Measurements from ENCODE around the gene GABBR2.

Gene GABBR2

DNA sequence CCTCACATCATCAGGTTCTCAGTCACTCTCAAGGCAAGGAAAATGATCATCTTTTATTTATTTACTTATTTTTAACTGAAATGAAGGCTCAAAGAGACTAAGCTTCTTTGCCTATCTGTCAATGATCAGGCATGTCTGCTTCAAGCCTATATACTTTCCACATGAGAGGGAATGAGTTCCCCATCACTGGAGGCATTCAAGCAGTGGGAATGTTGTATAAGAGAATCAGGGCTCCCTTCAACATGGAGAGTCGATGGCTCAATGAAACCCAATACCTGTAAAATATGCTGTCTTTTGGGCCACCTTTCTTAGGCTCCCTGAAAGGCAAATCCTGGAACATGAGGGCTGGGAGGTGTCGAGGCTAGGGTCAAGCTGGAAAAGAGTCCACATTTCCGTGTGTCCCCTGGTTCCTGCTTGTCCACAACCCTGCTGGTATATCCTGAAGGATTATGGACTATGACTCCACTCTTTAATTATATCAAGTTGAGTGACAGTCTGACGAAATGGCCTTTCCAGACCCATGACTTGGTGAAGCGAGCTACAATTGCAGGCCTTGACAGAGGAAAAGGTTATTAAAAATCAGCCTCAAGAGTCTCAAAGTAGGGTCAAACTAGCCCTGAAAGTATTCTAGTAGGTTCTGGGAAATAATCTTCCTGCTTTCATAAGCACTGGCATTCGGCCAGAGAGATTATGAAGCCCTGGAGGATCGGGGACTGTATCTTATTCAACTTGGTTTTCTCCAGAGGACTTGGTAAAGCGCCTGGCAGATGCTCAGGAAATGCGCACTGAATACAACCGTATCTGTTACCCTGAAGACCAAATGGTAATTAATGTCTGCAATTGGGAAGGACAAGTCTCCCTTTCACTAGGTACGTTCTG, 307.4 kb downstream of the GABBR2 start:
- no peak overlapping the region for H4K12ac ChIP-seq (ENCODE audit: low read depth, low read length)
- no peak overlapping the region for H2BK5ac ChIP-seq (ENCODE audit: low read depth, low read length, poor library complexity)
- H3K18ac ChIP-seq (ENCODE audit: low read length): no peak overlapping the region
- no peak overlapping the region for H4K91ac ChIP-seq (ENCODE audit: low read depth, low read length)
- no peaks in the 10 kb centered on the region for H3K79me1 ChIP-seq (ENCODE audit: low read length)
- no peaks in the 10 kb centered on the region for H3K27me3 ChIP-seq (ENCODE audit: insufficient read depth, low read length)
- DNase-seq: no peak
- no peak overlapping the region for H3K23ac ChIP-seq (ENCODE audit: low read length)
- no peak overlapping the region for H3K27ac ChIP-seq (ENCODE audit: low read depth, low read length)
- no peak overlapping the region for H2AFZ ChIP-seq (ENCODE audit: insufficient read depth, low read length, poor library complexity)
- no peak overlapping the region for H2AK5ac ChIP-seq (ENCODE audit: low read length)
- no peak overlapping the region for H4K8ac ChIP-seq (ENCODE audit: low read depth, low read length)
- H3K36me3 ChIP-seq (ENCODE audit: control insufficient read depth in 1 of 2, insufficient read depth in 2 of 2, low read length in 2 of 2): no peaks in the 10 kb centered on the region
- H3K4ac ChIP-seq (ENCODE audit: low read depth, low read length): no peak overlapping the region
- no CpG with 5 or more reads among the region's 11 CpGs for WGBS (ENCODE audit: extremely low coverage, insufficient coverage, insufficient read length)
- H3K4me3 ChIP-seq (ENCODE audit: low read depth, low read length): no peak overlapping the region
- H3K9me3 ChIP-seq (ENCODE audit: insufficient read depth, low read depth, low read length): peaks cover 5% of the 10 kb centered on the region
- no peaks in the 10 kb centered on the region for H3K79me2 ChIP-seq (ENCODE audit: control insufficient read depth, insufficient read depth, low read length, poor library complexity)
- no peak overlapping the region for H3K9ac ChIP-seq (ENCODE audit: low read length)
- H2BK120ac ChIP-seq (ENCODE audit: insufficient read depth, low read length, poor library complexity): no peak overlapping the region
- H3K14ac ChIP-seq (ENCODE audit: low read length): no peak overlapping the region
- no peaks in the 10 kb centered on the region for H3K4me1 ChIP-seq (ENCODE audit: control insufficient read depth in 1 of 2, insufficient read depth in 2 of 2, low read length in 2 of 2)
- H2BK12ac ChIP-seq (ENCODE audit: low read length): no peak overlapping the region
- H3K4me2 ChIP-seq (ENCODE audit: low read length): no peak overlapping the region

GRCh38 chr9:98399950-98400683, 308.6 kb downstream of the GABBR2 start:
- Histone ChIP-seq H3K4me2 (ENCODE audit: low read length) (no peak overlapping the region), H3K27me3 (ENCODE audit: insufficient read depth, low read length) (no peaks in the 10 kb centered on the region), H3K23ac (ENCODE audit: low read length) (no peak overlapping the region), H3K14ac (ENCODE audit: low read length) (no peak overlapping the region), H3K4me1 (ENCODE audit: control insufficient read depth in 1 of 2, insufficient read depth in 2 of 2, low read length in 2 of 2) (no peaks in the 10 kb centered on the region), H2AFZ (ENCODE audit: insufficient read depth, low read length, poor library complexity) (no peak overlapping the region), H3K9me3 (ENCODE audit: insufficient read depth, low read depth, low read length) (peaks cover 7% of the 10 kb centered on the region), H3K36me3 (ENCODE audit: control insufficient read depth in 1 of 2, insufficient read depth in 2 of 2, low read length in 2 of 2) (no peaks in the 10 kb centered on the region), H4K8ac (ENCODE audit: low read depth, low read length) (no peak overlapping the region), H2AK5ac (ENCODE audit: low read length) (no peak overlapping the region), H3K18ac (ENCODE audit: low read length) (no peak overlapping the region), H3K27ac (ENCODE audit: low read depth, low read length) (no peak overlapping the region), H3K4ac (ENCODE audit: low read depth, low read length) (no peak overlapping the region), H2BK5ac (ENCODE audit: low read depth, low read length, poor library complexity) (no peak overlapping the region), H4K91ac (ENCODE audit: low read depth, low read length) (no peak overlapping the region), H3K9ac (ENCODE audit: low read length) (no peak overlapping the region), H3K79me2 (ENCODE audit: control insufficient read depth, insufficient read depth, low read length, poor library complexity) (no peaks in the 10 kb centered on the region), H4K12ac (ENCODE audit: low read depth, low read length) (no peak overlapping the region), H3K4me3 (ENCODE audit: low read depth, low read length) (no peak overlapping the region), H2BK120ac (ENCODE audit: insufficient read depth, low read length, poor library complexity) (no peak overlapping the region), H2BK12ac (ENCODE audit: low read length) (no peak overlapping the region), H3K79me1 (ENCODE audit: low read length) (no peaks in the 10 kb centered on the region)
- no CpG with 5 or more reads among the region's 8 CpGs for WGBS (ENCODE audit: extremely low coverage, insufficient coverage, insufficient read length)
- no peak for DNase-seq

- Histone ChIP-seq H3K4me3 (ENCODE audit: low read depth, low read length) (no peak overlapping the region), H4K8ac (ENCODE audit: low read depth, low read length) (no peak overlapping the region), H2BK12ac (ENCODE audit: low read length) (no peak overlapping the region)
Measured at GRCh38 chr9:98396656-98397055, 312.1 kb downstream of the GABBR2 start.

DNA sequence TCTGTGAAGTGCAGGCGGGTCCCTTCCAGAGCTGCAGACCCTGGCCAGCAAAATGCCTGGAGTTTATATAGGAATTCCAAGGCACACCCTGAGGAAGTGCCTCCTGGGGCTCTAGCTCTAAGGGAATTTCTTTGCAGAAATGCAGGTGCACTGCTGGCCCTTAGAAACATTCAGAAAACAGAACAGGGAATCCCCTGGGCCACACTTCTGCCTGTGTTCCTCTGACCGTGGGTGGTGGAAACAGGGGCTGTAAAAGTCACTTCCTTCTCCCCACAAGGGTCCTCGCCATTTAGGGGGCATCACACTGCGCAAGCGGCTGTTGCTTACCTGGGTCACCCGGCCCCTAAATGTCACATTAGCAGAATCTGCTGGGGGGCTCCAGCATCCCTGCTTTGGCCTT, 312.5 kb downstream of the GABBR2 start:
- Histone ChIP-seq H2BK120ac (ENCODE audit: insufficient read depth, low read length, poor library complexity) (no peak overlapping the region), H4K8ac (ENCODE audit: low read depth, low read length) (no peak overlapping the region), H3K4ac (ENCODE audit: low read depth, low read length) (no peak overlapping the region), H3K79me1 (ENCODE audit: low read length) (no peaks in the 10 kb centered on the region), H4K12ac (ENCODE audit: low read depth, low read length) (no peak overlapping the region), H3K23ac (ENCODE audit: low read length) (no peak overlapping the region), H3K36me3 (ENCODE audit: control insufficient read depth in 1 of 2, insufficient read depth in 2 of 2, low read length in 2 of 2) (no peaks in the 10 kb centered on the region), H3K4me3 (ENCODE audit: low read depth, low read length) (no peak overlapping the region), H4K91ac (ENCODE audit: low read depth, low read length) (no peak overlapping the region), H3K14ac (ENCODE audit: low read length) (no peak overlapping the region), H2AFZ (ENCODE audit: insufficient read depth, low read length, poor library complexity) (no peak overlapping the region), H3K4me1 (ENCODE audit: control insufficient read depth in 1 of 2, insufficient read depth in 2 of 2, low read length in 2 of 2) (no peaks in the 10 kb centered on the region), H3K9me3 (ENCODE audit: insufficient read depth, low read depth, low read length) (peaks cover 6% of the 10 kb centered on the region), H3K18ac (ENCODE audit: low read length) (no peak overlapping the region), H2BK12ac (ENCODE audit: low read length) (no peak overlapping the region), H3K4me2 (ENCODE audit: low read length) (no peak overlapping the region), H2BK5ac (ENCODE audit: low read depth, low read length, poor library complexity) (no peak overlapping the region), H3K27ac (ENCODE audit: low read depth, low read length) (no peak overlapping the region), H3K9ac (ENCODE audit: low read length) (no peak overlapping the region), H3K27me3 (ENCODE audit: insufficient read depth, low read length) (no peaks in the 10 kb centered on the region), H2AK5ac (ENCODE audit: low read length) (no peak overlapping the region), H3K79me2 (ENCODE audit: control insufficient read depth, insufficient read depth, low read length, poor library complexity) (no peaks in the 10 kb centered on the region)
- WGBS (ENCODE audit: extremely low coverage, insufficient coverage, insufficient read length): no CpG with 5 or more reads among the region's 6 CpGs
- DNase-seq: no peak

More at GRCh38 chr9:98396656-98397055, 312.1 kb downstream of the GABBR2 start:
- Histone ChIP-seq H4K91ac (ENCODE audit: low read depth, low read length) (no peak overlapping the region), H3K18ac (ENCODE audit: low read length) (no peak overlapping the region), H3K4ac (ENCODE audit: low read depth, low read length) (no peak overlapping the region), H4K12ac (ENCODE audit: low read depth, low read length) (no peak overlapping the region), H2AK5ac (ENCODE audit: low read length) (no peak overlapping the region), H3K36me3 (ENCODE audit: control insufficient read depth in 1 of 2, insufficient read depth in 2 of 2, low read length in 2 of 2) (no peaks in the 10 kb centered on the region), H3K27me3 (ENCODE audit: insufficient read depth, low read length) (no peaks in the 10 kb centered on the region), H3K23ac (ENCODE audit: low read length) (no peak overlapping the region), H3K9ac (ENCODE audit: low read length) (no peak overlapping the region), H2AFZ (ENCODE audit: insufficient read depth, low read length, poor library complexity) (no peak overlapping the region), H3K4me1 (ENCODE audit: control insufficient read depth in 1 of 2, insufficient read depth in 2 of 2, low read length in 2 of 2) (no peaks in the 10 kb centered on the region), H3K9me3 (ENCODE audit: insufficient read depth, low read depth, low read length) (peaks cover 6% of the 10 kb centered on the region), H3K79me2 (ENCODE audit: control insufficient read depth, insufficient read depth, low read length, poor library complexity) (no peaks in the 10 kb centered on the region), H3K27ac (ENCODE audit: low read depth, low read length) (no peak overlapping the region), H2BK5ac (ENCODE audit: low read depth, low read length, poor library complexity) (no peak overlapping the region), H3K14ac (ENCODE audit: low read length) (no peak overlapping the region), H2BK120ac (ENCODE audit: insufficient read depth, low read length, poor library complexity) (no peak overlapping the region), H3K4me2 (ENCODE audit: low read length) (no peak overlapping the region), H3K79me1 (ENCODE audit: low read length) (no peaks in the 10 kb centered on the region)
- no peak for DNase-seq
- WGBS (ENCODE audit: extremely low coverage, insufficient coverage, insufficient read length): no CpG with 5 or more reads among the region's 8 CpGs

Data from trophoblast cell (in vitro differentiated cells and primary cell).